Measurements from ENCODE around the gene SAP30L. TPM values are rescaled to one million over a fixed set of nuclear protein-coding genes. Genes with fewer than 3 reads are reported as not detected.

Gene SAP30L, protein sequence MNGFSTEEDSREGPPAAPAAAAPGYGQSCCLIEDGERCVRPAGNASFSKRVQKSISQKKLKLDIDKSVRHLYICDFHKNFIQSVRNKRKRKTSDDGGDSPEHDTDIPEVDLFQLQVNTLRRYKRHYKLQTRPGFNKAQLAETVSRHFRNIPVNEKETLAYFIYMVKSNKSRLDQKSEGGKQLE
- total RNA-seq = 21.7 and 29.6 TPM in 2 replicates

DNA sequence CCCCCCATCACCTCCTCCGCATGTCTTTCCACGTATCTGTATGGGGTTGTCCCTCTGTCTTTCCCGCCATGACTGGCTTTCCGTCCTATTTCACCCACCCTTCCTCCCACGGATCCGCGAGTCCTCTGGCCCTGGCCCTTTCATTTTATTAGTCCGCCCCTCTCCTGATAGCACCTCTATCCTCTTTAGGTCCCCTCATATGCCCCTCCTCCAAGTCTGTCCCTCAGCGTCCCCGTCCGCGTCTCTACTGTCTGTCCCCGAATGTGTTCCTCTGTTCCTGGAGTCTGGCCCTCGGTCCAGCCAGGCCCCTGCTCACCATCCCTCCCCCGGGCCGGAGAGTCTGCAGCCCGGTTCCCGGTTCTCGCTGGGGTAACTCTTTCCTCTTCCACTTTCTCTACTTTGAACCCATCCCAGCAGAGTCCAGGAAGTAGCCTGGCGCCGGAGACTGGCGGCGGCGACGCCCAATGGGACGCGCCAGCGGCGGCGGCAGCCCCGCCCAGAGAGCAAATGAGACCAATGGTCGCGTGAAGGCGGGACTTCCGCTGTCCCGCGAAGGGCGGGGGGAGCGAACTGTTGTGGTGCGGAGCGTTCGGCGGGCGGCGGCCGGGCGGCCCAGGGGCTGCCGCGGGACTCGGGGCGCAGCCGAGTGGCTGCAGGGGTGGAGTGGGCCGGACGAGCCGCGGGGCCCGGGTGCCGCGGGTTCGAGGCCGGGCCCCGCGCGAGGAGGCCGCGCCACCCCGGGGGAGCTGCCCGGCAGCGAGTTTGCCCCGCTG, at the start of gene SAP30L:
Gene SAP30L, plus strand, starts transcription at position 576 of the 773 bp plus-strand sequence. CDS start 608 bp downstream, outside the sequence.

DNA sequence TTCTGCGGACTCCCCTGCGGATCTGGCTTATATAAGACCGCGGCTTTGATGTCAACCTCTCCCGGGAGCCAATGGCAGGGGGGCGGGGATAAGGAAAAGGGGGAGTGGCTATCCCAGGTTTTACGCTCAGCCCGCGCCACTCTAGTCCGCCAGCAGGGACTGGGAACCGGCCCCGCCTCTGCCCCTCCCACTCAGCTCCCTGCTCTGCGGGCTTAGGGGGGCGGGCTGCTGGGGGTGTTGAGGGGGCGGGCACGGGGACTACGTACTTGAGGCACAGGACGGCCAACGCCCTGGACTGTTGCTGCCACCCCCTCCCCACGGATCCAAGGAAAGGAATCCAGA, 32.4 kb downstream of the SAP30L start, which contains the start of gene HAND1:
Gene HAND1, minus strand, starts transcription at position 4 of the 342 bp plus-strand sequence. CDS start 219 bp downstream, outside the sequence.

Other genes starting within 250 kb of the SAP30L start
- gene HAND1, start 32.2 kb downstream of the SAP30L start, total RNA-seq = not detected in 2 replicates